Thyroid gland (tissue), 4 donors: Measurements from ENCODE around the gene SEC31B. TPM values are rescaled to one million over a fixed set of nuclear protein-coding genes. Genes with fewer than 3 reads are reported as not detected.

Experiments
- DNase-seq, 2 donors: peaks; one replicate each; pipeline ENCODE4 v3.0.0-alpha.2; 2019
- H3K27ac ChIP-seq, 3 donors: fragments of 200-600 bp; sonication (generic); 1 replicate in 2 of 3; 2 replicates in 1 of 3; pipeline ENCODE4 v1.5.1; 2016 to 2019; ENCODE audit warnings: mild to moderate bottlenecking in 1 of 3, moderate library complexity in 1 of 3
- H3K27me3 ChIP-seq: fragments of 200-600 bp; sonication (generic); one replicate; pipeline ENCODE4 v1.5.1; 2019
- H3K36me3 ChIP-seq, 2 donors: fragments of 200-600 bp; sonication (generic); one replicate each; pipeline ENCODE4 v1.5.1; 2016 to 2019
- H3K4me1 ChIP-seq, 2 donors: fragments of 200-600 bp; sonication (generic); one replicate each; pipeline ENCODE4 v1.5.1; 2017 to 2019
- H3K4me3 ChIP-seq, 3 donors: fragments of 200-600 bp; sonication (generic); replicated peaks in 1 of 3; 1 replicate in 2 of 3; 2 replicates in 1 of 3; pipeline ENCODE4 v1.5.1; 2016; ENCODE audit warnings: mild to moderate bottlenecking in 1 of 3
- H3K9me3 ChIP-seq: fragments of 200-600 bp; sonication (generic); one replicate; pipeline ENCODE4 v1.5.1; 2017
- CTCF ChIP-seq, 6 experiments: fragments of 200-600 bp in 3 of 6; fragments of 450-650 bp in 3 of 6; sonication (generic) in 3 of 6; IDR thresholded peaks; one replicate each; pipeline ENCODE4 v1.5.1; 2016 to 2019; ENCODE audit warnings: antibody characterized with exemption in 6 of 6, mild to moderate bottlenecking in 2 of 6, inconsistent platforms in 1 of 6, moderate library complexity in 1 of 6
- POLR2A ChIP-seq, 2 donors: fragments of 450-650 bp; IDR thresholded peaks; one replicate each; pipeline ENCODE4 v1.6.1; 2017; ENCODE audit warnings: antibody characterized with exemption in 2 of 2, mild to moderate bottlenecking in 2 of 2, moderate library complexity in 1 of 2
- WGBS, 2 donors: methylation state at CpG; one replicate each; pipeline ENCODE4 v1.1.5; 2017; 5-methylcytosine and 5-hydroxymethylcytosine counted together
- intact Hi-C: fragments of 100-400 bp; cut with DNase I; formaldehyde crosslinking; loops from one replicate; pipeline ENCODE4 v1.15.1; 2023
- total RNA-seq, 4 donors: library from RNA; depleted of rRNA; stranded (reverse); fragments of >200 nt; gene quantifications; one replicate each; pipeline ENCODE4 v1.2.3, GENCODE V29; 2016

Gene SEC31B
- total RNA-seq, 4 donors from 2014 or later: 4.2 to 8.9 (median 6.9) TPM

- no peaks in the 10 kb centered on the region for H3K9me3 ChIP-seq
- 60 to 65% methylated on average over 4 of the region's 4 CpGs for WGBS, 2 donors
Observed at GRCh38 chr10:100446130-100446761, 73.4 kb downstream of the SEC31B start.

GRCh38 chr10:100442548-100442947 is 77.1 kb downstream of the SEC31B start:
- H3K27ac ChIP-seq: no peak overlapping the region
- no peak for DNase-seq
- no peaks in the 10 kb centered on the region for H3K4me1 ChIP-seq
- intact Hi-C loops: no loop called here
- TF ChIP-seq POLR2A (IDR thresholded peaks at IDR 0.05) (no peak), CTCF (IDR thresholded peaks at IDR 0.05) (no peak)
- WGBS, 2 donors: 74% methylated on average over 3 of the region's 3 CpGs
- H3K36me3 ChIP-seq: no peaks in the 10 kb centered on the region
- H3K9me3 ChIP-seq: no peaks in the 10 kb centered on the region
- no peaks in the 10 kb centered on the region for H3K27me3 ChIP-seq
- H3K4me3 ChIP-seq: no peak overlapping the region

More at GRCh38 chr10:100446130-100446761, 73.4 kb downstream of the SEC31B start:
- H3K36me3 ChIP-seq: no peaks in the 10 kb centered on the region
- H3K27ac ChIP-seq: no peak overlapping the region
- H3K4me1 ChIP-seq: no peaks in the 10 kb centered on the region
- intact Hi-C loops: no loop called here
- no peaks in the 10 kb centered on the region for H3K27me3 ChIP-seq
- TF ChIP-seq CTCF (IDR thresholded peaks at IDR 0.05) (no peak), POLR2A (IDR thresholded peaks at IDR 0.05) (no peak)
- no peak overlapping the region for H3K4me3 ChIP-seq
- DNase-seq: no peak

GRCh38 chr10:100438674-100439315 is 80.9 kb downstream of the SEC31B start:
- DNase-seq: no peak

More at GRCh38 chr10:100438674-100439315, 80.9 kb downstream of the SEC31B start:
- H3K4me3 ChIP-seq: no peak overlapping the region
- no peaks in the 10 kb centered on the region for H3K27me3 ChIP-seq
- 91 to 92% methylated on average over 6 of the region's 6 CpGs for WGBS, 2 donors
- no peak overlapping the region for H3K27ac ChIP-seq
- TF ChIP-seq POLR2A (IDR thresholded peaks at IDR 0.05) (no peak), CTCF (IDR thresholded peaks at IDR 0.05) (no peak)
- intact Hi-C loops: no loop called here
- no peaks in the 10 kb centered on the region for H3K4me1 ChIP-seq
- no peaks in the 10 kb centered on the region for H3K36me3 ChIP-seq
- H3K9me3 ChIP-seq: no peaks in the 10 kb centered on the region

Other genes with a start within 250 kb of the SEC31B start
- gene BLOC1S2, start 233.2 kb downstream of the SEC31B start, total RNA-seq: 10 to 100 TPM; 22.6 to 42.2 (median 37.0) TPM
- not detected for gene PKD2L1, start 189.6 kb downstream of the SEC31B start, total RNA-seq
- 10 to 100 TPM in 1 of 4 donors, 1 to 10 TPM in 3; 2.2 to 29.7 (median 5.1) TPM for gene SCD, start 172.6 kb downstream of the SEC31B start, total RNA-seq
- not detected for gene WNT8B, start 56.9 kb downstream of the SEC31B start, total RNA-seq
- 100 to 1,000 TPM; 164 to 339 (median 209) TPM for gene NDUFB8, start 10.0 kb upstream of the SEC31B start, total RNA-seq
- gene HIF1AN, start 16.1 kb upstream of the SEC31B start, total RNA-seq: 10 to 100 TPM in 2 of 4 donors, 1 to 10 TPM in 2; 9.1 to 15.4 (median 11.1) TPM
- not detected for gene PAX2, start 225.7 kb upstream of the SEC31B start, total RNA-seq